CD14-positive monocyte (primary cell): ENCODE data around the gene C10orf105. TPM values are rescaled to one million over a fixed set of nuclear protein-coding genes. Genes with fewer than 3 reads are reported as not detected.

Experiments
- DNase-seq, 3 donors: peaks; one replicate each; pipeline ENCODE4 v3.0.0-alpha.2; 2011 to 2022
- H2AFZ ChIP-seq: 2 replicates; pipeline ENCODE4 v1.6.0; 2012; ENCODE audit warnings: mild to moderate bottlenecking, low read depth, low read length, inconsistent platforms; ENCODE audit not compliant: insufficient read depth, poor library complexity, severe bottlenecking
- H3K27ac ChIP-seq, 2 donors: 1 replicate in 1 of 2; 2 replicates in 1 of 2; pipeline ENCODE4 v1.5.1; 2012 to 2013; ENCODE audit warnings: low read length in 2 of 2, control low read depth in 1 of 2, inconsistent platforms in 1 of 2, low read depth in 1 of 2, mild to moderate bottlenecking in 1 of 2
- H3K27me3 ChIP-seq, 2 donors: one replicate each; pipeline versions ENCODE4 v1.6.0 to v1.6.1; 2011 to 2013; ENCODE audit warnings: low read length in 2 of 2; ENCODE audit not compliant: control insufficient read depth in 2 of 2, insufficient read depth in 2 of 2
- H3K36me3 ChIP-seq, 2 donors: replicated peaks in 1 of 2; 1 replicate in 1 of 2; 2 replicates in 1 of 2; pipeline versions ENCODE4 v1.5.1 to v1.6.1; 2012 to 2013; ENCODE audit warnings: low read length in 2 of 2, control low read depth in 1 of 2, inconsistent platforms in 1 of 2, mild to moderate bottlenecking in 1 of 2; ENCODE audit not compliant: insufficient read depth in 2 of 2, control insufficient read depth in 1 of 2
- H3K4me1 ChIP-seq, 2 donors: 1 replicate in 1 of 2; 2 replicates in 1 of 2; pipeline versions ENCODE4 v1.5.1 to v1.6.1; 2012 to 2013; ENCODE audit warnings: low read length in 2 of 2, control low read depth in 1 of 2, inconsistent platforms in 1 of 2, mild to moderate bottlenecking in 1 of 2, moderate library complexity in 1 of 2; ENCODE audit not compliant: insufficient read depth in 2 of 2, control insufficient read depth in 1 of 2
- H3K4me2 ChIP-seq: replicated peaks from 2 replicates; pipeline ENCODE3; 2012; ENCODE audit warnings: low read length, moderate library complexity, mild to moderate bottlenecking; ENCODE audit not compliant: poor library complexity, severe bottlenecking; ENCODE audit errors: extremely low read depth
- H3K4me3 ChIP-seq, 3 experiments: fragments of 200-600 bp in 1 of 3; sonication (generic) in 1 of 3; replicated peaks in 1 of 3; 1 replicate in 2 of 3; 2 replicates in 1 of 3; pipeline ENCODE4 v1.5.1; 2011 to 2013; ENCODE audit warnings: low read length in 3 of 3, mild to moderate bottlenecking in 3 of 3, control low read depth in 2 of 3, low read depth in 2 of 3, inconsistent platforms in 1 of 3, moderate library complexity in 1 of 3
- H3K79me2 ChIP-seq: 2 replicates; pipeline ENCODE4 v1.6.0; 2012; ENCODE audit warnings: mild to moderate bottlenecking, control low read depth, inconsistent platforms, low read length, moderate library complexity; ENCODE audit not compliant: insufficient read depth
- H3K9ac ChIP-seq: 2 replicates; pipeline ENCODE4 v1.6.0; 2017; ENCODE audit warnings: low read length, mild to moderate bottlenecking; ENCODE audit not compliant: insufficient read depth, poor library complexity, severe bottlenecking
- H3K9me3 ChIP-seq, 2 donors: replicated peaks in 1 of 2; 1 replicate in 1 of 2; 2 replicates in 1 of 2; pipeline versions ENCODE4 v1.5.1 to v1.6.1; 2012 to 2013; ENCODE audit warnings: low read length in 2 of 2, control low read depth in 1 of 2; ENCODE audit not compliant: control insufficient read depth in 1 of 2, insufficient read depth in 1 of 2
- H4K20me1 ChIP-seq: 2 replicates; pipeline ENCODE4 v1.6.0; 2012; ENCODE audit warnings: mild to moderate bottlenecking, low read length, control low read depth, moderate library complexity; ENCODE audit not compliant: insufficient read depth
- H3K27ac Mint-ChIP-seq, 7 donors: one replicate each; pipeline ENCODE4 v1.8.0; 2020; ENCODE audit warnings: mild to moderate bottlenecking in 7 of 7, mixed read lengths in 7 of 7, moderate library complexity in 6 of 7, inconsistent platforms in 2 of 7
- H3K27me3 Mint-ChIP-seq, 3 donors: one replicate each; pipeline ENCODE4 v1.8.0; 2021 to 2022; ENCODE audit warnings: low read depth in 3 of 3, mild to moderate bottlenecking in 3 of 3, mixed read lengths in 3 of 3, moderate library complexity in 3 of 3, inconsistent platforms in 1 of 3
- H3K36me3 Mint-ChIP-seq, 2 donors: one replicate each; pipeline ENCODE4 v1.8.0; 2020; ENCODE audit warnings: mixed read lengths in 2 of 2, inconsistent platforms in 1 of 2, mild to moderate bottlenecking in 1 of 2
- H3K4me1 Mint-ChIP-seq: one replicate; pipeline ENCODE4 v1.8.0; 2020; ENCODE audit warnings: mild to moderate bottlenecking, mixed read lengths
- H3K4me3 Mint-ChIP-seq, 2 donors: one replicate each; pipeline ENCODE4 v1.8.0; 2020; ENCODE audit warnings: mild to moderate bottlenecking in 2 of 2, mixed read lengths in 2 of 2, moderate library complexity in 1 of 2
- H3K9me3 Mint-ChIP-seq, 7 donors: one replicate each; pipeline ENCODE4 v1.8.0; 2020 to 2022; ENCODE audit warnings: mixed read lengths in 7 of 7, mild to moderate bottlenecking in 6 of 7, moderate library complexity in 6 of 7, inconsistent platforms in 2 of 7
- CTCF ChIP-seq: fragments of 200-600 bp; IDR thresholded peaks from one replicate; pipeline ENCODE4 v1.8.0; 2022; ENCODE audit warnings: antibody characterized with exemption, mild to moderate bottlenecking
- WGBS: methylation state at CpG from one replicate; pipeline ENCODE4 v1.1.5; 2013; ENCODE audit warnings: missing lambda C conversion rate; ENCODE audit not compliant: insufficient coverage; 5-methylcytosine and 5-hydroxymethylcytosine counted together
- intact Hi-C, 2 donors: fragments of 100-400 bp; cut with micrococcal nuclease; formaldehyde crosslinking; loops; one replicate each; pipeline versions ENCODE4 v1.15.0 to v1.15.1; 2023
- polyA plus RNA-seq, 3 donors: library from polyadenylated mRNA; depleted of rRNA in 1 of 3; unstranded in 2 of 3; stranded (reverse) in 1 of 3; fragments of 300-500 nt in 2 of 3; fragments of >200 nt in 1 of 3; fragmentation: Illumina TruSeq in 2 of 3; gene quantifications; 1 replicate in 2 of 3; 2 replicates in 1 of 3; pipeline ENCODE4 v1.2.3, GENCODE V29; 2012 to 2021

C10orf105 gene
- polyA plus RNA-seq, 3 donors: 0.18 to 2.4 (median 0.48) TPM

- no peaks in the 10 kb centered on the region for H3K9me3 Mint-ChIP-seq
- 0% methylated on average over 10 of the region's 15 CpGs for WGBS
- Histone ChIP-seq H4K20me1 (peaks cover 53% of the 10 kb centered on the region), H3K9me3 (no peaks in the 10 kb centered on the region), H3K36me3 (peaks cover 42 to 44% of the 10 kb centered on the region in 2 donors), H3K4me1 (peaks cover 97 to 100% of the 10 kb centered on the region in 2 donors), H3K79me2 (peaks cover 33% of the 10 kb centered on the region), H3K4me3 (peak overlapping the region in 1 of 3 experiments; percentile 64), H2AFZ (no peak overlapping the region), H3K9ac (no peak overlapping the region), H3K27me3 (no peaks in the 10 kb centered on the region), H3K4me2 (peak overlapping the region; percentile 63), H3K27ac (peak overlapping the region; percentile 82 to 83)
- peaks cover 0 to 2% (median 0%) of the 10 kb centered on the region in 3 donors for H3K27me3 Mint-ChIP-seq
- peaks cover 98% of the 10 kb centered on the region for H3K4me1 Mint-ChIP-seq
- peak overlapping the region; percentile 37 to 76 for H3K4me3 Mint-ChIP-seq
- intact Hi-C loops: no loop called here
- DNase-seq: peak; percentile 81 to 86 (median 83)
- peak overlapping the region; percentile 91 to 96 (median 95) for H3K27ac Mint-ChIP-seq
- peaks cover 60 to 76% of the 10 kb centered on the region in 2 donors for H3K36me3 Mint-ChIP-seq
- no peak for TF ChIP-seq CTCF
These were observed 29.2 kb upstream of the C10orf105 start for GRCh38 chr10:71748671-71749191.

GRCh38 chr10:71747551-71748523 lies 28.3 kb upstream of the C10orf105 start:
- Mint-ChIP-seq H3K27ac (peak overlapping the region; percentile 91 to 96 (median 95)), H3K4me1 (peaks cover 98% of the 10 kb centered on the region), H3K4me3 (peak overlapping the region in 1 of 2 donors; percentile 76), H3K36me3 (peaks cover 52 to 68% of the 10 kb centered on the region in 2 donors), H3K27me3 (peaks cover 0 to 2% (median 2%) of the 10 kb centered on the region in 3 donors), H3K9me3 (peaks cover 0 to 2% (median under 1%) of the 10 kb centered on the region in 7 donors)
- Histone ChIP-seq H3K79me2 (peaks cover 28% of the 10 kb centered on the region), H3K27me3 (no peaks in the 10 kb centered on the region), H3K9me3 (peaks cover 0 to 5% of the 10 kb centered on the region in 2 donors), H2AFZ (no peak overlapping the region), H3K4me1 (peaks cover 97 to 100% of the 10 kb centered on the region in 2 donors), H3K4me3 (peak overlapping the region in 1 of 3 experiments; percentile 64), H3K9ac (no peak overlapping the region), H4K20me1 (peaks cover 47% of the 10 kb centered on the region), H3K27ac (peak overlapping the region; percentile 82 to 83), H3K36me3 (peaks cover 36 to 40% of the 10 kb centered on the region in 2 donors), H3K4me2 (peak overlapping the region; percentile 63)
- intact Hi-C loops: no loop called here
- 0% methylated on average over 7 of the region's 14 CpGs for WGBS
- no peak for TF ChIP-seq CTCF
- peak; percentile 64 to 74 (median 71) for DNase-seq
